Measurements from ENCODE around the gene TM9SF2. TPM values are rescaled to one million over a fixed set of nuclear protein-coding genes. Genes with fewer than 3 reads are reported as not detected.

Gene TM9SF2
- total RNA-seq, 1 donor from 2014 or later: 57.8 TPM

GRCh38 chr13:99505814-99506269 lies 4.6 kb downstream of the TM9SF2 start:
- Mint-ChIP-seq H3K9me3 (no peaks in the 10 kb centered on the region), H3K27me3 (no peaks in the 10 kb centered on the region), H3K4me3 (no peak overlapping the region), H3K36me3 (ENCODE audit: low read depth) (peaks cover 42% of the 10 kb centered on the region), H3K27ac (no peak overlapping the region), H3K4me1 (peaks cover 50% of the 10 kb centered on the region)
- intact Hi-C loops (cut with micrococcal nuclease): loop anchor here (1.0 kb wide), 1 partner anchor 64 kb away; no protein-coding TSS in a partner anchor
- no peak for DNase-seq

DNA sequence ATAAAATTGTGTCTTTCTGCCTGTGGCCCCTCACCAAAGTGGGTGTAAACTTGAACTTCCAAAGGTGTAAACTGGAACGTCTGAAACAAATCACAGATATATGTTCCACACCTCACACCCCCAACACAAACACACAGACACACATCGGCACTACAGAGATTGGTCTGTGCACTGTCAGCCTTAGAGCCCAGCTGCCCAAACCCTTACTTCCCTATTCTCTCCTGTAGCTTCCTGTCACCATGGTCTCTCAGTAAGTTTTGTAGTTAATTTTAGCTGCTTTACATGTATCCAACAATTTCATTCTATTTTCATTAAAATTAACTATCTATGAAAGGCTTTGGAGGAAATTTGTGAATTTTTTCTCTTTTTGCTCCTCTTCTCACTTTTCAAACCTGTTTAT lies 5.4 kb downstream of the TM9SF2 start:
- no peak for DNase-seq
- peaks cover 48% of the 10 kb centered on the region for H3K4me1 Mint-ChIP-seq
- peaks cover 38% of the 10 kb centered on the region for H3K36me3 Mint-ChIP-seq (ENCODE audit: low read depth)
- H3K27ac Mint-ChIP-seq: peak overlapping the region; percentile 47
- no peaks in the 10 kb centered on the region for H3K27me3 Mint-ChIP-seq
- no peak overlapping the region for H3K4me3 Mint-ChIP-seq
- no peaks in the 10 kb centered on the region for H3K9me3 Mint-ChIP-seq
- intact Hi-C loops (cut with micrococcal nuclease): loop anchor here (1.0 kb wide), 1 partner anchor 64 kb away; no protein-coding TSS in a partner anchor

DNA sequence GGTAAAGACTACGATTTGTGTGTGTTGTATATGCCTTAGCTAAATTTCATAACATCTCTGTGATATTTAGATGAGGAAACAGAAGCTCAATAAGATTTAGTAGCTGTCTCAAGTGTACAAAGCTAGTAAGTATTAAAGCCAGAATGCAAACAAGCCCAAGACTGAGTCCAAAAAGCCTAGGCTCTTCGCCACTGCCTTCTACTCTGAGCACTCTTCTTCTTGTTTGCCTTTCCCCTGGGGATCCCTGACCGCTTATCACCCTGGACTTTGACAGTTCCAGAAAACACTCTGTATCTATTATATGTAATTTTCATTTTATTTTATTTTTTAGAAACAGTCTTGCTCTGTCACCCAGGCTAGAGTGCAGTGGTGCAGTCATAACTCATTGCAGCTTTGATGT lies 5.8 kb downstream of the TM9SF2 start:
- no peak overlapping the region for H3K4me3 Mint-ChIP-seq
- intact Hi-C loops (cut with micrococcal nuclease): no loop called here
- H3K27ac Mint-ChIP-seq: no peak overlapping the region
- H3K36me3 Mint-ChIP-seq (ENCODE audit: low read depth): peaks cover 38% of the 10 kb centered on the region
- H3K27me3 Mint-ChIP-seq: no peaks in the 10 kb centered on the region
- peaks cover 48% of the 10 kb centered on the region for H3K4me1 Mint-ChIP-seq
- H3K9me3 Mint-ChIP-seq: no peaks in the 10 kb centered on the region
- no peak for DNase-seq

GRCh38 chr13:99507551-99507950 lies 6.3 kb downstream of the TM9SF2 start:
- intact Hi-C loops (cut with micrococcal nuclease): no loop called here
- no peaks in the 10 kb centered on the region for H3K9me3 Mint-ChIP-seq
- no peak for DNase-seq
- peaks cover 49% of the 10 kb centered on the region for H3K4me1 Mint-ChIP-seq
- no peak overlapping the region for H3K27ac Mint-ChIP-seq
- no peaks in the 10 kb centered on the region for H3K27me3 Mint-ChIP-seq
- H3K4me3 Mint-ChIP-seq: no peak overlapping the region
- peaks cover 38% of the 10 kb centered on the region for H3K36me3 Mint-ChIP-seq (ENCODE audit: low read depth)

GRCh38 chr13:99507986-99508385 lies 6.7 kb downstream of the TM9SF2 start:
- Mint-ChIP-seq H3K27me3 (no peaks in the 10 kb centered on the region), H3K4me1 (peaks cover 52% of the 10 kb centered on the region), H3K36me3 (ENCODE audit: low read depth) (peaks cover 38% of the 10 kb centered on the region), H3K27ac (no peak overlapping the region), H3K4me3 (no peak overlapping the region), H3K9me3 (no peaks in the 10 kb centered on the region)
- no peak for DNase-seq
- intact Hi-C loops (cut with micrococcal nuclease): no loop called here

GRCh38 chr13:99509479-99509878 lies 8.2 kb downstream of the TM9SF2 start:
- Mint-ChIP-seq H3K4me1 (peaks cover 43% of the 10 kb centered on the region), H3K27me3 (no peaks in the 10 kb centered on the region), H3K9me3 (no peaks in the 10 kb centered on the region), H3K36me3 (ENCODE audit: low read depth) (peaks cover 38% of the 10 kb centered on the region), H3K27ac (no peak overlapping the region), H3K4me3 (no peak overlapping the region)
- DNase-seq: no peak
- intact Hi-C loops (cut with micrococcal nuclease): no loop called here

DNA sequence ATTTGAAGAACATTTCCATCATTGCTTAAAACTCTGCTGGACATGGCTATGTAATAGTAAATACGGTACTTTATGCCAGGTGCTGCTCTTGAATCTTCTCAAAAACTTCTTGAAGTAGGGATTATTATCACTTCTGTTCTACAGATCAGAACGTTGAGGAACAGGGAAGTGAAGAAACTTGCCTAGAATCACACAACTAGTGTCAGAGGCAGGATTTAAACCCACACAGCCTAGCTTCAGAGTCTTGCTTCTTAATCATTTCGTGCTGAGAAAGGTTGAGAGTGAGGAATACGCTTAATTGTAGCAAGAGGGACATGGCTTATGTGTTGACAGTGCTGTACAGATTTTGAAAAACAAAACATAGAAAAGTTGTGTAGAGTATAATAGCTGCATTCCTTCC lies 13.5 kb downstream of the TM9SF2 start:
- intact Hi-C loops (cut with micrococcal nuclease): no loop called here
- H3K4me3 Mint-ChIP-seq: no peak overlapping the region
- no peaks in the 10 kb centered on the region for H3K9me3 Mint-ChIP-seq
- peaks cover 18% of the 10 kb centered on the region for H3K36me3 Mint-ChIP-seq (ENCODE audit: low read depth)
- no peaks in the 10 kb centered on the region for H3K27me3 Mint-ChIP-seq
- peaks cover 28% of the 10 kb centered on the region for H3K4me1 Mint-ChIP-seq
- H3K27ac Mint-ChIP-seq: no peak overlapping the region
- peak; percentile 14 for DNase-seq

DNA sequence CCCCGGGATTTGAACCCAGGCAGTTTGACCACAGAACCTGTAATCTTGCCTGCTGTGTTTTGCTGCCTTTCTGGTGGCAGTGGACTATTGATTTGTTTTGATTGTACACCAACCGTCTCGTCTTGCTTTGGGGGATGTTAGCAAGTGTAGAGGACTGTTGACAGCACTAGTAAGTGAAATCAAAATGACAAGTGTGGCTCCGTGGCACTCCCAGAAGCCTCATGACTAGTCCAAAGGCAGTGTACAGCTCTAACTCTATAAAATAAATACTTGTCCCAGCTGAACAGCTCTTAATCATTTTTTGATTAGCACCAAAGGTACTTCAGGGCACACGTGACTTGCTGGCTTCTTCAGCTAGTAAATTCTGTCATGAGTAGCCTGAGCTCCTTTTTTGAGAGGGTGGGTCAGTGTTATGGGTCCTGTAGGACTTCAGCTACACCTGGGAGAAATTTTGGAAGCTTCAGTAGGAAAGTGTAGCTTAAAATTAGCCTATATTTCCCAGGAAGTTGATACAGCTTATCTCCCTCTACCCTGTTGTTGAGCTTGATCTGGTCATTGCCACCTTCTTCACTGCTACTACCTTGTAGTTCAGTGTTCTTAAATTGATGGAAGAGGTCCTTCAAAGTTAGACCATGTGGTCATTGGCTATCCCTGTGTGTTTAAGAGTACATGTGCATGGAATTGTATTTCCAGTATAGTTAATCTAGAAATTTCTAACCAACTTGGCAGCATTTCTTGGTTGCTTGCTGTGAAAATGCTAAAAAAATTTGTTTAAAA lies 15.1 kb downstream of the TM9SF2 start:
- DNase-seq: peak; percentile 52
- Mint-ChIP-seq H3K36me3 (ENCODE audit: low read depth) (peaks cover 21% of the 10 kb centered on the region), H3K27me3 (no peaks in the 10 kb centered on the region), H3K27ac (no peak overlapping the region), H3K4me1 (peaks cover 19% of the 10 kb centered on the region), H3K9me3 (no peaks in the 10 kb centered on the region), H3K4me3 (no peak overlapping the region)
- intact Hi-C loops (cut with micrococcal nuclease): no loop called here

GRCh38 chr13:99517577-99517976 lies 16.3 kb downstream of the TM9SF2 start:
- Mint-ChIP-seq H3K36me3 (ENCODE audit: low read depth) (peaks cover 29% of the 10 kb centered on the region), H3K9me3 (no peaks in the 10 kb centered on the region), H3K27me3 (no peaks in the 10 kb centered on the region), H3K4me3 (no peak overlapping the region), H3K27ac (no peak overlapping the region), H3K4me1 (peaks cover 14% of the 10 kb centered on the region)
- no peak for DNase-seq
- intact Hi-C loops (cut with micrococcal nuclease): no loop called here

DNA sequence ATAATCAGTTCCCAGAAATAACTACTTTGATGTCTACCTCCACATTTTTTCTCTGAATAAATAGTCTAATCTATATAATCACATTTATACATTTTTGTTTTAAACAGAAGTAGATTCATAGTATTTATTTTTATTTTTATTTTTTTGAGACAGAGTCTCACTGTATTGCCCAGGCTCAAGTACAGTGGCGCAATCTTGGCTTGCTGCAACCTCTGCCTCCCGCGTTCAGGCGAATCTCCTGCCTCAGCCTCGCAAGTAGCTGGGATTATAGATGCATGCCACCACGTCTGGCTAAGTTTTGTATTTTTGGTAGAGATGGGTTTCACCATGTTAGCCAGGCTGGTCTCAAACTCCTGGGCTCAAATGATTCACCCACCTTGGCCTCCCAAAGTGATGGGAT lies 16.7 kb downstream of the TM9SF2 start:
- H3K4me3 Mint-ChIP-seq: no peak overlapping the region
- peak; percentile 16 for DNase-seq
- H3K4me1 Mint-ChIP-seq: peaks cover 11% of the 10 kb centered on the region
- H3K27me3 Mint-ChIP-seq: no peaks in the 10 kb centered on the region
- intact Hi-C loops (cut with micrococcal nuclease): no loop called here
- H3K27ac Mint-ChIP-seq: no peak overlapping the region
- H3K36me3 Mint-ChIP-seq (ENCODE audit: low read depth): peaks cover 31% of the 10 kb centered on the region
- H3K9me3 Mint-ChIP-seq: no peaks in the 10 kb centered on the region

DNA sequence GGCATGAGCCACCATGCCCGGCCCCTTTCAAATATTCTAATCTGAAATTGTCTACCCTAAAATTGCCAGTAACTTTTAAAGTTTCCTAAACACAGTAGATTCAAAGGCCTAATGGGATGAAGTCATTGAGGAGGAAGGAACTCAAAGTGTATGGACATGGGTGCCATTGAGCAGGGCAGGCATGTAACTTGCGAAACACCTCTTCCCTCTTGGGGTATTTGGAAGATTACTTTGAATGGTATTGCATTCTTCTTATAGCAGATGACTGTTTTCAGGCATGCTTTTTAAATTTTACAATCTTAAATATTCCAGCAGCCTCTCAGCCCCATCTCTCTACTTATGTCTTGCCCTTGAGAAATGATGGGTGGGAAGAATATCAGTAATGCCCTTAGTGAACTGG lies 21.0 kb downstream of the TM9SF2 start:
- peak; percentile 23 for DNase-seq
- peaks cover 64% of the 10 kb centered on the region for H3K36me3 Mint-ChIP-seq (ENCODE audit: low read depth)
- no peaks in the 10 kb centered on the region for H3K27me3 Mint-ChIP-seq
- no peaks in the 10 kb centered on the region for H3K9me3 Mint-ChIP-seq
- no peak overlapping the region for H3K27ac Mint-ChIP-seq
- H3K4me1 Mint-ChIP-seq: peaks cover 30% of the 10 kb centered on the region
- no peak overlapping the region for H3K4me3 Mint-ChIP-seq
- intact Hi-C loops (cut with micrococcal nuclease): no loop called here

DNA sequence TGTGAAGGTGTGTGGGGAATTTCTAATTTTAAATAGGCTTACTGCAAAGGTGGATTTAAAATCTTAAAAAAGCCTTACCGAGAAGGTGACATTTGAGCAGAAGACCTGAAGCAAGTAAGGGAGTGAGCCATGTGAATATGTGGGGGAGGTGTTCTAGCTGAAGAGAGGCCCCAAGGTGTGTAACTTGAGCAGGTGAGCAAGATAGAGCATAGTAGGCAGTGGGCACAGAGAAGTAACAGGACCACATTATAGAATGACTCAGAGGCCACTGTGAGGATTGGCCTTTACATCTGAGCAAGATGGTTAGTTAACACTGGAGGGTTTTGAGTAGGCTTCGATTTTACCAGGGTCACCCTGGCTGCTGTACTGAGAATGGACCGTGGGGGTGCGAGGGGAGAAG lies 22.6 kb downstream of the TM9SF2 start:
- H3K4me3 Mint-ChIP-seq: no peak overlapping the region
- H3K27me3 Mint-ChIP-seq: no peaks in the 10 kb centered on the region
- intact Hi-C loops (cut with micrococcal nuclease): no loop called here
- peaks cover 35% of the 10 kb centered on the region for H3K4me1 Mint-ChIP-seq
- peak; percentile 36 for DNase-seq
- H3K27ac Mint-ChIP-seq: peak overlapping the region; percentile 16
- H3K36me3 Mint-ChIP-seq (ENCODE audit: low read depth): peaks cover 63% of the 10 kb centered on the region
- H3K9me3 Mint-ChIP-seq: no peaks in the 10 kb centered on the region

- Mint-ChIP-seq H3K36me3 (ENCODE audit: low read depth) (peaks cover 59% of the 10 kb centered on the region), H3K4me1 (peaks cover 35% of the 10 kb centered on the region), H3K4me3 (no peak overlapping the region), H3K9me3 (no peaks in the 10 kb centered on the region), H3K27ac (peak overlapping the region; percentile 14), H3K27me3 (no peaks in the 10 kb centered on the region)
- DNase-seq: no peak
- intact Hi-C loops (cut with micrococcal nuclease): no loop called here
Measured at GRCh38 chr13:99525967-99526366, 24.7 kb downstream of the TM9SF2 start.

DNA sequence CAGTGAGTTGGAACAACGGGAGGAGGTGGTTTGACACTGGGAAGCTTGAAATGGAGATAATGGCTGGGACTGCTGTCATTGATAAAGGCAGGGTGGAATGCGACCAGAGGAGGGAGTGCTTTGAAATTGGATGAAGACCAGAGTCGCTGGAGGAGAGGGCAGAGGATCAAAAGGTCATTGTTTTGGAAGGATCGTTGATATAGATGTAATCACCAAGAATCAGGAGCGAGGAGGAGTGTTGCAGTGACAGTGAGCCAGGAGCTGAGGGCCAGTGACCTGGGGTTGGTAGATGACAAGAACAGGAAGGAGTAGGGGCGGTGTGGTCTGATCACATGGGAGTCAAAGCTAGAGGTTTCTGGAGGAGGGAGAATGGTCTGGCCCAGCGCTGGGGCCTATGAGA lies 25.3 kb downstream of the TM9SF2 start:
- no peak overlapping the region for H3K4me3 Mint-ChIP-seq
- no peaks in the 10 kb centered on the region for H3K9me3 Mint-ChIP-seq
- no peak for DNase-seq
- intact Hi-C loops (cut with micrococcal nuclease): no loop called here
- peaks cover 38% of the 10 kb centered on the region for H3K4me1 Mint-ChIP-seq
- no peaks in the 10 kb centered on the region for H3K27me3 Mint-ChIP-seq
- H3K27ac Mint-ChIP-seq: peak overlapping the region; percentile 9
- H3K36me3 Mint-ChIP-seq (ENCODE audit: low read depth): peaks cover 59% of the 10 kb centered on the region

GRCh38 chr13:99527301-99527700 lies 26.0 kb downstream of the TM9SF2 start:
- Mint-ChIP-seq H3K27ac (peak overlapping the region; percentile 12), H3K4me1 (peaks cover 38% of the 10 kb centered on the region), H3K9me3 (no peaks in the 10 kb centered on the region), H3K4me3 (no peak overlapping the region), H3K27me3 (no peaks in the 10 kb centered on the region), H3K36me3 (ENCODE audit: low read depth) (peaks cover 61% of the 10 kb centered on the region)
- DNase-seq: peak; percentile 75
- intact Hi-C loops (cut with micrococcal nuclease): no loop called here
